OCI-LY7 (cell line): ENCODE data around the gene CACNB2. TPM values are rescaled to one million over a fixed set of nuclear protein-coding genes. Genes with fewer than 3 reads are reported as not detected.
"Not testable (repeated sequence)": the region's sequence is repeated elsewhere in the genome, so short reads cannot be mapped to it uniquely, and the experiment has no call there.

Source experiments
- BruUV-seq: library from RNA; stranded (reverse); fragments of 400-500 nt; replicated peaks from 2 replicates; lab custom pipeline; 2021; lab: Mats Ljungman, UMichigan
- CTCF ChIA-PET: fragments of 300-600 bp; sonication (Branson Sonifier 250); formaldehyde crosslinking; loops from one replicate; lab custom pipeline; 2022; ENCODE audit warnings: antibody characterized with exemption; ENCODE audit not compliant: unreplicated experiment; lab: Charles Lee
- POLR2A ChIA-PET: fragments of 300-600 bp; sonication (Branson Sonifier 250); formaldehyde crosslinking; loops from one replicate; lab custom pipeline; 2022; ENCODE audit warnings: antibody characterized with exemption; lab: Charles Lee
- DNase-seq: peaks from one replicate; pipeline ENCODE4 v3.0.0-alpha.2; 2015; ENCODE audit warnings: low spot score
- H2AFZ ChIP-seq: fragments of 200-600 bp; sonication (generic), shearing (Covaris generic); 2 replicates; pipeline ENCODE4 v1.6.1; 2014; ENCODE audit warnings: mild to moderate bottlenecking, antibody characterized with exemption, low read length, moderate library complexity
- H3K27ac ChIP-seq: fragments of 200-600 bp; sonication (generic); 2 replicates; pipeline ENCODE4 v1.5.1; 2014; ENCODE audit warnings: mixed run types, low read depth, mild to moderate bottlenecking, moderate library complexity, low read length, inconsistent platforms; ENCODE audit not compliant: poor library complexity, severe bottlenecking
- H3K36me3 ChIP-seq: fragments of 200-600 bp; sonication (generic); 2 replicates; pipeline ENCODE4 v1.6.1; 2014; ENCODE audit warnings: mild to moderate bottlenecking, antibody characterized with exemption, low read length, moderate library complexity, mixed read lengths; ENCODE audit not compliant: insufficient read depth
- H3K4me1 ChIP-seq: fragments of 200-600 bp; sonication (generic); 2 replicates; pipeline ENCODE4 v1.5.1; 2014; ENCODE audit warnings: mild to moderate bottlenecking, low read length; ENCODE audit not compliant: insufficient read depth, poor library complexity, severe bottlenecking
- H3K4me2 ChIP-seq: fragments of 200-600 bp; sonication (generic); 2 replicates; pipeline ENCODE4 v1.6.1; 2014; ENCODE audit warnings: mild to moderate bottlenecking, low read length
- H3K4me3 ChIP-seq: fragments of 200-600 bp; sonication (generic); 2 replicates; pipeline ENCODE4 v1.5.1; 2014; ENCODE audit warnings: mild to moderate bottlenecking, low read depth, low read length; ENCODE audit not compliant: poor library complexity, severe bottlenecking
- H3K79me2 ChIP-seq: fragments of 200-600 bp; sonication (generic); 2 replicates; pipeline ENCODE4 v1.6.1; 2016; ENCODE audit warnings: low read depth, mild to moderate bottlenecking, low read length, moderate library complexity, mixed read lengths; ENCODE audit not compliant: insufficient read depth
- H3K9me2 ChIP-seq: fragments of 200-600 bp; sonication (generic); 2 replicates; pipeline ENCODE4 v1.6.1; 2016; ENCODE audit warnings: mild to moderate bottlenecking, low read length, mixed read lengths; ENCODE audit not compliant: insufficient read depth
- H3K9me3 ChIP-seq: fragments of 200-600 bp; sonication (generic); 2 replicates; pipeline ENCODE4 v1.6.1; 2014; ENCODE audit warnings: mild to moderate bottlenecking, mixed run types, low read length, mixed read lengths
- H4K20me1 ChIP-seq: fragments of 200-600 bp; sonication (generic); 2 replicates; pipeline ENCODE4 v1.6.1; 2014; ENCODE audit warnings: mild to moderate bottlenecking, antibody characterized with exemption, low read length, moderate library complexity, mixed read lengths; ENCODE audit not compliant: insufficient read depth
- CTCF ChIP-seq: fragments of 200-600 bp; sonication (generic); conservative IDR thresholded peaks from 2 replicates; pipeline ENCODE4 v1.5.1; 2014; ENCODE audit warnings: mild to moderate bottlenecking, antibody characterized with exemption, low read length, moderate library complexity, mixed read lengths
- EZH2phosphoT487 ChIP-seq: fragments of 200-600 bp; sonication (generic); IDR thresholded peaks from 2 replicates; pipeline ENCODE4 v1.6.1; 2018; ENCODE audit warnings: low read depth, borderline replicate concordance, mild to moderate bottlenecking, mixed run types, antibody characterized with exemption, low read length, moderate library complexity, mixed read lengths
- intact Hi-C: fragments of 100-400 bp; cut with micrococcal nuclease; formaldehyde crosslinking; loops from one replicate; pipeline ENCODE4 v1.10.0; 2022; ENCODE audit not compliant: unreplicated experiment
- total RNA-seq, 2 experiments: library from RNA; depleted of rRNA in 1 of 2; stranded (reverse); fragments of >200 nt in 1 of 2; shearing (Covaris generic) in 1 of 2; gene quantifications; 2 replicates each; pipeline ENCODE4 v1.2.3, GENCODE V29; 2014 to 2022

Gene CACNB2
- total RNA-seq, 2 experiments from 2014 or later = not detected

- intact Hi-C loops = no loop called here
- H3K4me3 ChIP-seq = no peak overlapping the region
- H3K9me2 ChIP-seq = no peaks in the 10 kb centered on the region
- TF ChIP-seq CTCF (no peak), EZH2phosphoT487 (no peak)
- H3K27ac ChIP-seq = no peak overlapping the region
- H3K4me2 ChIP-seq = no peak overlapping the region
- ChIA-PET POLR2A (interaction anchor here (1.2 kb wide), 1 partner anchor 15 kb away, joined by 3 read pairs; no protein-coding TSS in a partner anchor), CTCF (no interaction called here)
- no peaks in the 10 kb centered on the region for H3K9me3 ChIP-seq
- no peak overlapping the region for H2AFZ ChIP-seq
- H3K4me1 ChIP-seq = no peaks in the 10 kb centered on the region
- no peaks in the 10 kb centered on the region for H3K79me2 ChIP-seq
- DNase-seq = no peak
- no peaks in the 10 kb centered on the region for H4K20me1 ChIP-seq
- no peaks in the 10 kb centered on the region for H3K36me3 ChIP-seq
- BruUV-seq = no TSS peak
Observed at GRCh38 chr10:18178854-18179483, 38.7 kb downstream of the CACNB2 start.

GRCh38 chr10:18179891-18180290 is 39.7 kb downstream of the CACNB2 start:
- DNase-seq = no peak
- H3K9me2 ChIP-seq = no peaks in the 10 kb centered on the region
- no peaks in the 10 kb centered on the region for H3K4me1 ChIP-seq
- no peak overlapping the region for H2AFZ ChIP-seq
- intact Hi-C loops = no loop called here
- no peak for TF ChIP-seq CTCF
- TF ChIP-seq EZH2phosphoT487 = no peak
- no peaks in the 10 kb centered on the region for H3K9me3 ChIP-seq
- no peaks in the 10 kb centered on the region for H3K79me2 ChIP-seq
- no peak overlapping the region for H3K4me3 ChIP-seq
- BruUV-seq = no TSS peak
- ChIA-PET POLR2A (interaction anchor here (1.2 kb wide), 1 partner anchor 14 kb away, joined by 3 read pairs; no protein-coding TSS in a partner anchor), CTCF (interaction anchor here (0.6 kb wide), 1 partner anchor 20 kb away, joined by 6 read pairs; no protein-coding TSS in a partner anchor)
- no peaks in the 10 kb centered on the region for H4K20me1 ChIP-seq
- H3K4me2 ChIP-seq = no peak overlapping the region
- H3K36me3 ChIP-seq = no peaks in the 10 kb centered on the region
- no peak overlapping the region for H3K27ac ChIP-seq

GRCh38 chr10:18181382-18181781 is 41.2 kb downstream of the CACNB2 start:
- H3K36me3 ChIP-seq, H2AFZ ChIP-seq, H3K4me1 ChIP-seq, H3K4me3 ChIP-seq, H3K4me2 ChIP-seq, intact Hi-C loops, BruUV-seq, CTCF ChIA-PET, DNase-seq, H3K27ac ChIP-seq, H4K20me1 ChIP-seq, H3K79me2 ChIP-seq, H3K9me3 ChIP-seq, H3K9me2 ChIP-seq: not testable (repeated sequence)
- POLR2A ChIA-PET = interaction anchor here (0.6 kb wide), 1 partner anchor 59 kb away, joined by 3 read pairs; no protein-coding TSS in a partner anchor
